Mammary epithelial cell (primary cell): ENCODE data around the gene CASZ1.

Source experiments
- EZH2 ChIP-seq: IDR thresholded peaks from 2 replicates; pipeline ENCODE4 v1.6.1; 2012; ENCODE audit warnings: low read length, inconsistent platforms, borderline replicate concordance
- TF ChIP-seq, protein P1 (sequence below), 2 donors: IDR thresholded peaks in 1 of 2; conservative IDR thresholded peaks in 1 of 2; 2 replicates each; pipeline ENCODE4 v1.5.1; 2011 to 2012; ENCODE audit warnings: inconsistent platforms in 2 of 2, low read length in 2 of 2, mild to moderate bottlenecking in 2 of 2, control low read depth in 1 of 2, low read depth in 1 of 2; ENCODE audit not compliant: insufficient read depth in 1 of 2; ENCODE audit errors: extremely low read depth in 1 of 2

DNA sequence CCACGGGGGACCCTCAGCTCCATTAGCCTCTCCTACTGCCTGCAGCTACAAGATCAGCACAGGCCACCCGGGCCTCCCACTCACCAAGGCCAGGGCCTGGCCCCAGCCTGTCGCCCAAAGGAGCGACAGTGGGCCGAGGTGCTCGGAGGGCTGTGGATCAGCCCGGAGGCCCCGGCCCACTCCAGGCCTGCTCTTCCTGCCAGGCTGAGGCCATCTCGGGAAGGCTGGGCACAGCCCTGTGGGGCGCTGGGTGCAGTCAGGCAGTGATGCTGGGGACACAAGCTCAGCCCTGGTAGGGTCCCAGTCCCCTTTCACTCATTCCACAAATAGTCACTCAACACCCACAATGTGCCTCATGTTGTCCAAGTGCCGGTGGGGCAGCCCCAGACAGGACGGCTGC, 58.8 kb downstream of the CASZ1 start:
- TF ChIP-seq, protein P1, sequence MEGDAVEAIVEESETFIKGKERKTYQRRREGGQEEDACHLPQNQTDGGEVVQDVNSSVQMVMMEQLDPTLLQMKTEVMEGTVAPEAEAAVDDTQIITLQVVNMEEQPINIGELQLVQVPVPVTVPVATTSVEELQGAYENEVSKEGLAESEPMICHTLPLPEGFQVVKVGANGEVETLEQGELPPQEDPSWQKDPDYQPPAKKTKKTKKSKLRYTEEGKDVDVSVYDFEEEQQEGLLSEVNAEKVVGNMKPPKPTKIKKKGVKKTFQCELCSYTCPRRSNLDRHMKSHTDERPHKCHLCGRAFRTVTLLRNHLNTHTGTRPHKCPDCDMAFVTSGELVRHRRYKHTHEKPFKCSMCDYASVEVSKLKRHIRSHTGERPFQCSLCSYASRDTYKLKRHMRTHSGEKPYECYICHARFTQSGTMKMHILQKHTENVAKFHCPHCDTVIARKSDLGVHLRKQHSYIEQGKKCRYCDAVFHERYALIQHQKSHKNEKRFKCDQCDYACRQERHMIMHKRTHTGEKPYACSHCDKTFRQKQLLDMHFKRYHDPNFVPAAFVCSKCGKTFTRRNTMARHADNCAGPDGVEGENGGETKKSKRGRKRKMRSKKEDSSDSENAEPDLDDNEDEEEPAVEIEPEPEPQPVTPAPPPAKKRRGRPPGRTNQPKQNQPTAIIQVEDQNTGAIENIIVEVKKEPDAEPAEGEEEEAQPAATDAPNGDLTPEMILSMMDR (conservative IDR thresholded peaks at IDR 0.05 in 1 of 2, IDR thresholded peaks at IDR 0.05 in 1 of 2; ENCODE audit: extremely low read depth in 1 of 2, insufficient read depth in 1 of 2, low read depth in 1 of 2, low read length in 2 of 2), result no peak
- TF ChIP-seq EZH2, result no peak
